ENCODE results near the gene ERC2. TPM values are rescaled to one million over a fixed set of nuclear protein-coding genes. Genes with fewer than 3 reads are reported as not detected.

ERC2 gene
- total RNA-seq, 1 donor from 2014 or later: 0.11 TPM

DNA sequence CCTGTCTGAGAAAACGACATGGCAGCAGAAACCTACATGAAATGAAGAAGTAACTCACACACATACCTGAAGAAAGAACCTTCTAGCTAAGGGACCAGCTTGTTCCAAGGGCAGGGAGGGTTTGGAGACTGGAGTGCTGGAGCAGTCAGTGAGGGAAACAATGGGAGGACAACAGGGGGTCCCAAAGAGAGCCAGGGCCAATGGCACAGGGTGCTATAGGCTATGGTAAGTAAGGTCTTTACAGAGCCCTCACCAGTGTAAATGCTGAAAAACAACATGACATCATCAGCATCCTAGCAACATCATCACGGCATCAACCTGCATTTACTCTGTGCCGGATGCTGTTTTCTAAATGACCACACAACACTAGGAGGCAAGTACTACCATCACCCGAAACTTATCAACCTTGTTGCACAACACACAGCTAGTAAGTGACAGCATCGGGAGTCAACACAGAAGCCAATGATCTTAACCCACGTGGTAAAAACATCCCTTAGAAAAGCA, 531.7 kb downstream of the ERC2 start:
- Histone ChIP-seq H3K4me1 (no peaks in the 10 kb centered on the region), H3K36me3 (no peaks in the 10 kb centered on the region), H3K9me3 (no peaks in the 10 kb centered on the region), H3K27ac (no peak overlapping the region), H3K4me3 (no peak overlapping the region), H3K27me3 (no peaks in the 10 kb centered on the region)
- TF ChIP-seq CTCF (IDR thresholded peaks at IDR 0.05): no peak
- intact Hi-C loops (cut with DNase I): no loop called here
- no peak for DNase-seq (ENCODE audit: low spot score in 2 of 2)

GRCh38 chr3:55935241-55935640, 533.0 kb downstream of the ERC2 start:
- intact Hi-C loops (cut with DNase I): no loop called here
- H3K36me3 ChIP-seq: no peaks in the 10 kb centered on the region
- no peak for TF ChIP-seq CTCF (IDR thresholded peaks at IDR 0.05)
- H3K4me3 ChIP-seq: no peak overlapping the region
- no peak overlapping the region for H3K27ac ChIP-seq
- no peaks in the 10 kb centered on the region for H3K27me3 ChIP-seq
- H3K9me3 ChIP-seq: no peaks in the 10 kb centered on the region
- no peak for DNase-seq (ENCODE audit: low spot score in 2 of 2)
- no peaks in the 10 kb centered on the region for H3K4me1 ChIP-seq

DNA sequence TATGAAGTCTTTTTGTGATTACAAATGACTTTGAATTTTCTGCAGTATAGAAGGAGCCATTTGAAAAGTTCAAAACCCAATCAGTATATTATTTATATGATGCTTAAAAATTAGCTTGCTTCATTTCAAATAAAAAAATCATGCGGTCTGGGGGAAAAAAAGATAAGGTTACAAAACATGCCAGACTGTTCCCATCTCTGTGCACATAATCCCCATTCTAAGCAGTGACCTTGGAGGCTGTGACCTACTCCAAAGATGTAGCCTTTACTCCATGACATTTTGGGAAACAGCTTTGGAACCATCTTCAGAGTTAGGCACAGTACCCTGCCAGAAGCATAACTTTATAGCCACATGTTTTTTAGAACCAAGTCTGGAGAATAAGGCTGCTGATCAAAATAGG, 533.5 kb downstream of the ERC2 start:
- TF ChIP-seq CTCF (IDR thresholded peaks at IDR 0.05): no peak
- DNase-seq (ENCODE audit: low spot score in 2 of 2): no peak
- Histone ChIP-seq H3K4me1 (no peaks in the 10 kb centered on the region), H3K36me3 (no peaks in the 10 kb centered on the region), H3K4me3 (no peak overlapping the region), H3K27ac (no peak overlapping the region), H3K27me3 (no peaks in the 10 kb centered on the region), H3K9me3 (no peaks in the 10 kb centered on the region)
- intact Hi-C loops (cut with DNase I): no loop called here

- intact Hi-C loops (cut with DNase I): no loop called here
- H3K4me3 ChIP-seq: no peak overlapping the region
- DNase-seq (ENCODE audit: low spot score in 2 of 2): no peak
- H3K27me3 ChIP-seq: no peaks in the 10 kb centered on the region
- H3K36me3 ChIP-seq: no peaks in the 10 kb centered on the region
- no peaks in the 10 kb centered on the region for H3K4me1 ChIP-seq
- TF ChIP-seq CTCF (IDR thresholded peaks at IDR 0.05): no peak
- H3K27ac ChIP-seq: no peak overlapping the region
- H3K9me3 ChIP-seq: no peaks in the 10 kb centered on the region
Observed at GRCh38 chr3:55929154-55929869, 539.0 kb downstream of the ERC2 start.

DNA sequence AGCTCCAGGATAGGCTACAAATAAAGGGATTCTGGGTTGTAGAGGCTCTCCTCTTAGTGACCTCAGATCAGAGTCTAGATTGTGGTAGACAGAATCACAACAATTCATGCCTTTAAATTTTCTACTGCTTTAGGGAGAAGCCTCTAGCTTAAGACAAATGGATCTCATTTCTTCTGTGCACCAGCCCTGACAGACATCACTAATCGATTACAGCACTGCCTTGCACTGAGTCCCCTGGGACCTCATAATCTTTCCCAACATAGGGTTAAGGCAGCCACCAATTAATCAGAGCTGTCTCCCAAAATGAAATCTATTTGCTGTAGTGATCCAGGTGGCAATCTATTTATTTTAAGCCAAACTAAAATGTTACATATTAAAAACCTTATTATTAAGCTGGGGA, 544.6 kb downstream of the ERC2 start:
- H3K27me3 ChIP-seq: no peaks in the 10 kb centered on the region
- no peak for TF ChIP-seq CTCF (IDR thresholded peaks at IDR 0.05)
- H3K4me1 ChIP-seq: no peaks in the 10 kb centered on the region

More for the DNA sequence above, 544.6 kb downstream of the ERC2 start:
- Histone ChIP-seq H3K9me3 (no peaks in the 10 kb centered on the region), H3K36me3 (no peaks in the 10 kb centered on the region), H3K27ac (no peak overlapping the region), H3K4me3 (no peak overlapping the region)
- no peak for DNase-seq (ENCODE audit: low spot score in 2 of 2)
- intact Hi-C loops (cut with DNase I): no loop called here
